ENCODE results near the gene RAPGEF4.

The RAPGEF4 gene

DNA sequence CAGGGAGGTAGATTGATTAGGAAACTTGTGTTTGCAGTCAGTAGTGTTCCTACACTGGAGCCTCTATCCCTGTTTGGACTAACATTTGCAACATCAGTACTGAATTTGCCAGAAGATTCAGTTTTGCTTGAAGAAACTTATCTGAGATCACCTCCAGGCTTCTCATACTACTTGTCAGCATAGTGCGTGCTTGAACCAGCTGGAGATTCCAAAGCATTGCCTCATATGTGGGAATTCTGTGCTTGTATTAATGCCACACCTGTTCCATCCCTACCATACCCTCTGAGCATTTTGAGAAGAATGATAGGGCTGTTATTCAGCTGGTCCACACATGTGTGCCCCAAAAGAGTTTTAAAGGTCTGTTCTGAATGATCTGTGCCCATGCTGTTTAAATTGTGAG lies 148.7 kb downstream of the RAPGEF4 start (continued):
- TF ChIP-seq ZNF623 (tag by site-specific recombination; IDR thresholded peaks at IDR 0.05) (no peak), ZNF549 (tag by site-specific recombination; IDR thresholded peaks at IDR 0.05) (no peak), REPIN1 (tag by site-specific recombination; IDR thresholded peaks at IDR 0.05; ENCODE audit: low read depth) (no peak), TRIM28 (IDR thresholded peaks at IDR 0.05; ENCODE audit: borderline replicate concordance, low read length) (no peak), ZNF155 (tag by site-specific recombination; IDR thresholded peaks at IDR 0.05) (no peak), ZBTB17 (tag by site-specific recombination; IDR thresholded peaks at IDR 0.05) (no peak), SCRT2 (tag by site-specific recombination; IDR thresholded peaks at IDR 0.05) (no peak)
- TF ChIP-seq, protein P1, sequence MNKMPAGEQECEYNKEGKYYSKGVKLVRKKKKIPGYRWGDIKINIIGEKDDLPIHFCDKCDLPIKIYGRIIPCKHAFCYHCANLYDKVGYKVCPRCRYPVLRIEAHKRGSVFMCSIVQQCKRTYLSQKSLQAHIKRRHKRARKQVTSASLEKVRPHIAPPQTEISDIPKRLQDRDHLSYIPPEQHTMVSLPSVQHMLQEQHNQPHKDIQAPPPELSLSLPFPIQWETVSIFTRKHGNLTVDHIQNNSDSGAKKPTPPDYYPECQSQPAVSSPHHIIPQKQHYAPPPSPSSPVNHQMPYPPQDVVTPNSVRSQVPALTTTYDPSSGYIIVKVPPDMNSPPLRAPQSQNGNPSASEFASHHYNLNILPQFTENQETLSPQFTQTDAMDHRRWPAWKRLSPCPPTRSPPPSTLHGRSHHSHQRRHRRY (tag by site-specific recombination; IDR thresholded peaks at IDR 0.05): no peak
- TF ChIP-seq, protein P2, sequence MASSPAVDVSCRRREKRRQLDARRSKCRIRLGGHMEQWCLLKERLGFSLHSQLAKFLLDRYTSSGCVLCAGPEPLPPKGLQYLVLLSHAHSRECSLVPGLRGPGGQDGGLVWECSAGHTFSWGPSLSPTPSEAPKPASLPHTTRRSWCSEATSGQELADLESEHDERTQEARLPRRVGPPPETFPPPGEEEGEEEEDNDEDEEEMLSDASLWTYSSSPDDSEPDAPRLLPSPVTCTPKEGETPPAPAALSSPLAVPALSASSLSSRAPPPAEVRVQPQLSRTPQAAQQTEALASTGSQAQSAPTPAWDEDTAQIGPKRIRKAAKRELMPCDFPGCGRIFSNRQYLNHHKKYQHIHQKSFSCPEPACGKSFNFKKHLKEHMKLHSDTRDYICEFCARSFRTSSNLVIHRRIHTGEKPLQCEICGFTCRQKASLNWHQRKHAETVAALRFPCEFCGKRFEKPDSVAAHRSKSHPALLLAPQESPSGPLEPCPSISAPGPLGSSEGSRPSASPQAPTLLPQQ (tag by site-specific recombination; IDR thresholded peaks at IDR 0.05): no peak

DNA sequence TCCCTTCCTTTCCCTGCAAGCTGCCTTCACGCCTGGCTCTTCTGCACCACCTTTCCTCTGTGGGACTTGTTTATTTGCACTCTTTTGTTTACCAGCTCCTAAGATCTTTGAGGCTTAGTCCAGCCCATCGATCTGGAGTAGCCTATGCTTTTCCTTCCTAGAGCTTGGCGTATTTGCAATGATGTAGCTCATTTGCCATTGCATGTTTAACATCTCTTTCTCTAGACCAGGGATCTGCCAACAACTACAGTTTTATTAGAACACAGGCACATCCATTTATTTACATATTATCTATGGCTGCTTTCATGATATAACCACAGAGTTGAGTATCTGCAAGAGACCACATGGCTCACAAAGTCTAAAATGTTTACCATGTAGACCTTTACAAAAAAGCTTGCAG lies 150.4 kb downstream of the RAPGEF4 start:
- Histone ChIP-seq H3K4me3 (ENCODE audit: low read depth, low read length) (no peak overlapping the region), H3K4me1 (ENCODE audit: control insufficient read depth, insufficient read depth, low read length) (peaks cover 8% of the 10 kb centered on the region; the same call in 1 of the 2 replicates), H3K36me3 (ENCODE audit: control insufficient read depth in 2 of 2, insufficient read depth in 1 of 2, low read length in 2 of 2) (no peaks in the 10 kb centered on the region), H3K27ac (ENCODE audit: extremely low read depth, low read depth, low read length) (no peak overlapping the region), H3K9me3 (ENCODE audit: control insufficient read depth, insufficient read depth, low read depth, low read length) (no peaks in the 10 kb centered on the region)
- TF ChIP-seq ZNF10 (tag by site-specific recombination; IDR thresholded peaks at IDR 0.05): no peak
- TF ChIP-seq ZNF138 (tag by site-specific recombination; IDR thresholded peaks at IDR 0.05; ENCODE audit: borderline replicate concordance): no peak
- no peak for TF ChIP-seq MZF1 (tag by site-specific recombination; IDR thresholded peaks at IDR 0.05; ENCODE audit: borderline replicate concordance)
- no peak for TF ChIP-seq KLF10 (tag by site-specific recombination; IDR thresholded peaks at IDR 0.05)
- TF ChIP-seq HOXA7 (CRISPR knock-in tag; IDR thresholded peaks at IDR 0.05; ENCODE audit: borderline replicate concordance): no peak
- no peak for TF ChIP-seq ZNF140 (tag by site-specific recombination; IDR thresholded peaks at IDR 0.05)
- TF ChIP-seq, protein P3, sequence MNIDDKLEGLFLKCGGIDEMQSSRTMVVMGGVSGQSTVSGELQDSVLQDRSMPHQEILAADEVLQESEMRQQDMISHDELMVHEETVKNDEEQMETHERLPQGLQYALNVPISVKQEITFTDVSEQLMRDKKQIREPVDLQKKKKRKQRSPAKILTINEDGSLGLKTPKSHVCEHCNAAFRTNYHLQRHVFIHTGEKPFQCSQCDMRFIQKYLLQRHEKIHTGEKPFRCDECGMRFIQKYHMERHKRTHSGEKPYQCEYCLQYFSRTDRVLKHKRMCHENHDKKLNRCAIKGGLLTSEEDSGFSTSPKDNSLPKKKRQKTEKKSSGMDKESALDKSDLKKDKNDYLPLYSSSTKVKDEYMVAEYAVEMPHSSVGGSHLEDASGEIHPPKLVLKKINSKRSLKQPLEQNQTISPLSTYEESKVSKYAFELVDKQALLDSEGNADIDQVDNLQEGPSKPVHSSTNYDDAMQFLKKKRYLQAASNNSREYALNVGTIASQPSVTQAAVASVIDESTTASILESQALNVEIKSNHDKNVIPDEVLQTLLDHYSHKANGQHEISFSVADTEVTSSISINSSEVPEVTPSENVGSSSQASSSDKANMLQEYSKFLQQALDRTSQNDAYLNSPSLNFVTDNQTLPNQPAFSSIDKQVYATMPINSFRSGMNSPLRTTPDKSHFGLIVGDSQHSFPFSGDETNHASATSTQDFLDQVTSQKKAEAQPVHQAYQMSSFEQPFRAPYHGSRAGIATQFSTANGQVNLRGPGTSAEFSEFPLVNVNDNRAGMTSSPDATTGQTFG (tag by site-specific recombination; IDR thresholded peaks at IDR 0.05; ENCODE audit: borderline replicate concordance): no peak
- CTCF ChIA-PET: interaction anchor here (0.7 to 1.7 kb wide), 3 partner anchors 46 to 80 kb away, joined by 3 to 6 read pairs (median 3); no protein-coding TSS in a partner anchor
- POLR2A ChIA-PET: interaction anchor here (0.7 kb wide), 1 partner anchor 211 kb away, joined by 4 read pairs; no protein-coding TSS in a partner anchor

DNA sequence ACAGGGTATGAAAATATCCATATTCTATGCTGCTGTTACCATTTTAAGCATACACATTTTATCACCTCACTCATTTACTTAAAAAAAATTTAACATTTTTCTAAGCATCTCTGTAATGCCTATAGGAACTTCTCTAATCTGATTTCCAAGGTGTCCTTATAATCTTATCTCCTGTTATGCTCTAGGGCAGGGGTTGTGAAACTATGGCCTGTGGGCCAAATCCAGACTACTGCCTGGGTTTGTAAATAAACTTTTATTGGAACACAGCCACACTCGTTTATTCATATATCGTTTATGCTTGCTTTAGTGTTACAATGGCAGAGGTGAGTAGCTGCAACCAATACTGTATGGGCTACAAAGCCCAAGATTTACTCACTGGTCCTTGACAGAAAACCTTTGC lies 151.6 kb downstream of the RAPGEF4 start:
- H3K27ac ChIP-seq (ENCODE audit: extremely low read depth, low read depth, low read length): no peak overlapping the region
- TF ChIP-seq ZNF140 (tag by site-specific recombination; IDR thresholded peaks at IDR 0.05) (no peak), HOXD13 (CRISPR knock-in tag; IDR thresholded peaks at IDR 0.05; ENCODE audit: borderline replicate concordance) (no peak), ZNF561 (tag by site-specific recombination; IDR thresholded peaks at IDR 0.05; ENCODE audit: borderline replicate concordance) (no peak), ZFHX2 (tag by site-specific recombination; conservative IDR thresholded peaks at IDR 0.05) (no peak), ZNF544 (tag by site-specific recombination; IDR thresholded peaks at IDR 0.05) (no peak), ZNF660 (tag by site-specific recombination; IDR thresholded peaks at IDR 0.05) (no peak)
- TF ChIP-seq, protein P4, sequence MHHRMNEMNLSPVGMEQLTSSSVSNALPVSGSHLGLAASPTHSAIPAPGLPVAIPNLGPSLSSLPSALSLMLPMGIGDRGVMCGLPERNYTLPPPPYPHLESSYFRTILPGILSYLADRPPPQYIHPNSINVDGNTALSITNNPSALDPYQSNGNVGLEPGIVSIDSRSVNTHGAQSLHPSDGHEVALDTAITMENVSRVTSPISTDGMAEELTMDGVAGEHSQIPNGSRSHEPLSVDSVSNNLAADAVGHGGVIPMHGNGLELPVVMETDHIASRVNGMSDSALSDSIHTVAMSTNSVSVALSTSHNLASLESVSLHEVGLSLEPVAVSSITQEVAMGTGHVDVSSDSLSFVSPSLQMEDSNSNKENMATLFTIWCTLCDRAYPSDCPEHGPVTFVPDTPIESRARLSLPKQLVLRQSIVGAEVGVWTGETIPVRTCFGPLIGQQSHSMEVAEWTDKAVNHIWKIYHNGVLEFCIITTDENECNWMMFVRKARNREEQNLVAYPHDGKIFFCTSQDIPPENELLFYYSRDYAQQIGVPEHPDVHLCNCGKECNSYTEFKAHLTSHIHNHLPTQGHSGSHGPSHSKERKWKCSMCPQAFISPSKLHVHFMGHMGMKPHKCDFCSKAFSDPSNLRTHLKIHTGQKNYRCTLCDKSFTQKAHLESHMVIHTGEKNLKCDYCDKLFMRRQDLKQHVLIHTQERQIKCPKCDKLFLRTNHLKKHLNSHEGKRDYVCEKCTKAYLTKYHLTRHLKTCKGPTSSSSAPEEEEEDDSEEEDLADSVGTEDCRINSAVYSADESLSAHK (tag by site-specific recombination; IDR thresholded peaks at IDR 0.05): no peak
- H3K4me3 ChIP-seq (ENCODE audit: low read depth, low read length): no peak overlapping the region
- ChIA-PET CTCF (interaction anchor here (0.6 to 1.7 kb wide), 4 partner anchors 22 to 44 kb away, joined by 3 to 6 read pairs (median 4); no protein-coding TSS in a partner anchor), POLR2A (no interaction called here)
- H3K4me1 ChIP-seq (ENCODE audit: control insufficient read depth, insufficient read depth, low read length): peaks cover 8% of the 10 kb centered on the region; the same call in 1 of the 2 replicates
- H3K36me3 ChIP-seq (ENCODE audit: control insufficient read depth in 2 of 2, insufficient read depth in 1 of 2, low read length in 2 of 2): no peaks in the 10 kb centered on the region
- H3K9me3 ChIP-seq (ENCODE audit: control insufficient read depth, insufficient read depth, low read depth, low read length): no peaks in the 10 kb centered on the region
